Vagina (tissue), 2 donors: ENCODE measurements around the gene SOHLH1. TPM values are rescaled to one million over a fixed set of nuclear protein-coding genes. Genes with fewer than 3 reads are reported as not detected.

ENCODE experiments used
- DNase-seq, 2 donors: peaks; one replicate each; pipeline ENCODE4 v3.0.0-alpha.2; 2017; ENCODE audit errors: extremely low spot score in 2 of 2
- H3K27ac ChIP-seq: fragments of 200-600 bp; sonication (generic); one replicate; pipeline ENCODE4 v1.5.1; 2019
- H3K27me3 ChIP-seq: fragments of 200-600 bp; sonication (generic); one replicate; pipeline ENCODE4 v1.5.1; 2019
- H3K36me3 ChIP-seq, 2 donors: fragments of 200-600 bp; sonication (generic); one replicate each; pipeline ENCODE4 v1.5.1; 2017 to 2019
- H3K4me1 ChIP-seq: fragments of 200-600 bp; sonication (generic); one replicate; pipeline ENCODE4 v1.5.1; 2019
- H3K4me3 ChIP-seq, 2 donors: fragments of 200-600 bp; sonication (generic); 1 replicate in 1 of 2; 2 replicates in 1 of 2; pipeline ENCODE4 v1.5.1; 2016 to 2019
- H3K9me3 ChIP-seq: fragments of 200-600 bp; sonication (generic); one replicate; pipeline ENCODE4 v1.5.1; 2019
- POLR2A ChIP-seq, 2 donors: fragments of 450-650 bp; IDR thresholded peaks; one replicate each; pipeline ENCODE4 v1.6.1; 2017; ENCODE audit warnings: antibody characterized with exemption in 2 of 2, mild to moderate bottlenecking in 2 of 2, moderate library complexity in 2 of 2
- POLR2AphosphoS5 ChIP-seq, 2 donors: sonication (generic); formaldehyde crosslinking; IDR thresholded peaks; one replicate each; pipeline ENCODE4 v1.9.0; 2017; ENCODE audit warnings: antibody characterized with exemption in 2 of 2, mild to moderate bottlenecking in 2 of 2, low read depth in 1 of 2; ENCODE audit not compliant: insufficient read depth in 1 of 2
- intact Hi-C: fragments of 100-400 bp; cut with DNase I; formaldehyde crosslinking; loops from one replicate; pipeline ENCODE4 v1.15.1; 2023
- total RNA-seq: library from RNA; depleted of rRNA; stranded (reverse); fragments of >200 nt; gene quantifications from one replicate; pipeline ENCODE4 v1.2.3, GENCODE V29; 2016
- TF ChIP-seq, protein P1 (sequence below), 3 experiments: fragments of 450-650 bp in 2 of 3; fragments of 200-600 bp in 1 of 3; sonication (generic) in 1 of 3; IDR thresholded peaks; one replicate each; pipeline ENCODE4 v1.5.1; 2017 to 2019; ENCODE audit warnings: antibody characterized with exemption in 3 of 3, mild to moderate bottlenecking in 2 of 3, moderate library complexity in 2 of 3

The SOHLH1 gene
- total RNA-seq, 1 donor from 2014 or later = not detected

DNA sequence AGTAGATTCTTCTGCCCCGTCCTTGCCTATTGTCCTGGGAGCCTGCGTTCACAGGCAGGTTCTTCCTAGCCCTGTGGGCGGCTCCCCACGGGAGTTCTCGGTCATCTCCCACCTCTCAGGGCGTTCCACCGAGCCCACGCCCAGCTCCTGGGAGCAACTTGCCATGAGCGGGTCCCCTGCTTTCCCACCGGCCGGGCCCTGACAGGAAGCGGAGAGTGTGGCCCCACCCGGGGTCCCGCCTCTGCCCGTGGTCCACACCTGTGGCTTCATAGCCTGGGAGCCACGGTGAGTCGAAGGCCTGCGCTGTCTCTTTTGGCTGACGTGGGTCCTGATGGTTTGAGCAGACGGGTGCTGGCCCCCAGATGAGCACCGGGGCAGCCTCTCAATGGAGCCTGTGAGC is 45.9 kb upstream of the SOHLH1 start:
- no peaks in the 10 kb centered on the region for H3K27me3 ChIP-seq
- intact Hi-C loops = no loop called here
- DNase-seq = no peak
- TF ChIP-seq, protein P1, sequence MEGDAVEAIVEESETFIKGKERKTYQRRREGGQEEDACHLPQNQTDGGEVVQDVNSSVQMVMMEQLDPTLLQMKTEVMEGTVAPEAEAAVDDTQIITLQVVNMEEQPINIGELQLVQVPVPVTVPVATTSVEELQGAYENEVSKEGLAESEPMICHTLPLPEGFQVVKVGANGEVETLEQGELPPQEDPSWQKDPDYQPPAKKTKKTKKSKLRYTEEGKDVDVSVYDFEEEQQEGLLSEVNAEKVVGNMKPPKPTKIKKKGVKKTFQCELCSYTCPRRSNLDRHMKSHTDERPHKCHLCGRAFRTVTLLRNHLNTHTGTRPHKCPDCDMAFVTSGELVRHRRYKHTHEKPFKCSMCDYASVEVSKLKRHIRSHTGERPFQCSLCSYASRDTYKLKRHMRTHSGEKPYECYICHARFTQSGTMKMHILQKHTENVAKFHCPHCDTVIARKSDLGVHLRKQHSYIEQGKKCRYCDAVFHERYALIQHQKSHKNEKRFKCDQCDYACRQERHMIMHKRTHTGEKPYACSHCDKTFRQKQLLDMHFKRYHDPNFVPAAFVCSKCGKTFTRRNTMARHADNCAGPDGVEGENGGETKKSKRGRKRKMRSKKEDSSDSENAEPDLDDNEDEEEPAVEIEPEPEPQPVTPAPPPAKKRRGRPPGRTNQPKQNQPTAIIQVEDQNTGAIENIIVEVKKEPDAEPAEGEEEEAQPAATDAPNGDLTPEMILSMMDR (IDR thresholded peaks at IDR 0.05) = no peak
- TF ChIP-seq POLR2AphosphoS5 (IDR thresholded peaks at IDR 0.05; ENCODE audit: insufficient read depth in 1 of 2, low read depth in 1 of 2) (no peak), POLR2A (IDR thresholded peaks at IDR 0.05) (no peak)
- H3K36me3 ChIP-seq = no peaks in the 10 kb centered on the region
- no peaks in the 10 kb centered on the region for H3K4me1 ChIP-seq
- H3K4me3 ChIP-seq = no peak overlapping the region
- no peak overlapping the region for H3K27ac ChIP-seq
- no peaks in the 10 kb centered on the region for H3K9me3 ChIP-seq

DNA sequence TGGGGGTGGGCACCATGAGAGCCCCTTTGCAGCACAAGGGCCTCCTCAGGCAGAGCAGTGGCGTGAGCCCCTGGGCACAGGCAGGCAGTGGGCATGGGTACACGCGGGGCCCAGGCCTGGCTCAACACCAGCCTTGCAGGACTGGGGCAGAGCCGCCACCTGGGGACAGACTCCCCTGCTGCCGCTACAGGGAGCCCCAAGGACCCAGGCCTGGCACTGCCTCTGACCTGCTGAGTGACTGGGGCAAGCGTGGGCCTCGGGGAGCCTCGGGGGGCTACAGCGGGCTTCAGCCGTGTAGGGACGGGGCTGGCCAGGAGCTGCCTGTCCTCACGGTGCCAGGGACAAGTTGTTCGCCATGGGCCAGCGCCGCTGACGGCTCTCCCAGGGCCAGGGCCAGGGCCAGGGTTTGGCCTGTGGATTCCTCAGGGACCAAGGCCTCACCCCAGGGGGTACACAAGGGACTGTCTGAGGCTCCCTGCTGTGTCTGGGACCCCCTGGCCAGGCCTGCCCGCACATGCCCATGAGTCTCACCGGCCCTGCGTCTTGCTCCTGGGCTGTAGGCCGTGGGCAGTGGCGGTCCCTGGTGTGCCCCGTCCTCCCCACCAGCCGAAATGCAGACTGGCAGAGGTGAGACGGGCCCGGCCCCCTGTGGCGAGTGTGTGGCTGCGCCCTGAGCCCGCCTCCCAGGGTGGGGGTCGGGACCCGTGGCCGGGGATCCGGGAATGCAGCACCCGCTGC is 45.2 kb upstream of the SOHLH1 start:
- H3K27ac ChIP-seq = no peak overlapping the region
- H3K9me3 ChIP-seq = no peaks in the 10 kb centered on the region
- no peak overlapping the region for H3K4me3 ChIP-seq
- no peaks in the 10 kb centered on the region for H3K27me3 ChIP-seq
- TF ChIP-seq, protein P1 (IDR thresholded peaks at IDR 0.05) = no peak
- no peak for TF ChIP-seq POLR2A (IDR thresholded peaks at IDR 0.05)
- TF ChIP-seq POLR2AphosphoS5 (IDR thresholded peaks at IDR 0.05; ENCODE audit: insufficient read depth in 1 of 2, low read depth in 1 of 2) = no peak
- H3K4me1 ChIP-seq = no peaks in the 10 kb centered on the region
- intact Hi-C loops = no loop called here
- no peak for DNase-seq
- no peaks in the 10 kb centered on the region for H3K36me3 ChIP-seq

DNA sequence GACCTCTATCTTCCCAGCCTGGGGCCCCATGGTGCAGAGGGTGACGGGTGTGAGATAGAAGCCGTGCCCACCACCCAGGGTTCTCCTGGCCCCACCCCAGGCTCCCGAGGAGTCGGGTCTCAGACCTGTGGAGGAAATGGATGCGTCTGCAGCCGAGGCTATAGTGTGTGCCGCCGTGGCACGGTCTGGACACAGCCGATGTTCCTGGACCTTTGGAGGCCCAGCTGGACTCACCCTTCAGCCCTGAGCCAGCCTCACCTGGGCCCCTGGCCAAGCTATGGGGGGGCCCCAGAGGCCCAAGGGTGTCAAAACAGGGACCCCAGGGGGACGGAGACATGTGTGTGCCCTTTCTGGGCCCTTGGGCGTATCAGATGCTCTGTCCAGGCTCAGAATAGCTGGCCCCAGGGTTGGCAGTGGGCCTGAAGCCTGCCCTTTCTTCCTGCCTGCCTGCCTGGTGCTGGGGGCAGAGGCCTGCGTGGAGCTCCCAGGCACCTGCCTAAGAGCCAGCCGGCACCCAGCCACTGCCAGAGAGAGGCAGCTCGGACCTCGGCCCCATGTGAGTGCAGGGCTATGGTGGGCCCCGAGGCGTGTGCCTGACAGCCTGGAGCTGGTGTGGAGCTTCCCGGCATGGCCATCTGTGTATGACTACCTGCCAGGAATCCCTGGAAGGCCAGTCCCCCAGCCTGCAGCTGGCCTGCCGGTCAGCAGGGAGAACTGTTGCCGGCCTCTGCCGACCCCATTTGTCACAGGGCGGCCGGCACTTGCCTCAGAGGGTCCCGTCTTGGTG is 44.5 kb upstream of the SOHLH1 start:
- Histone ChIP-seq H3K36me3 (no peaks in the 10 kb centered on the region), H3K27me3 (no peaks in the 10 kb centered on the region), H3K4me3 (no peak overlapping the region), H3K4me1 (no peaks in the 10 kb centered on the region), H3K27ac (no peak overlapping the region), H3K9me3 (no peaks in the 10 kb centered on the region)
- no peak for DNase-seq
- TF ChIP-seq POLR2A (IDR thresholded peaks at IDR 0.05) = no peak
- TF ChIP-seq POLR2AphosphoS5 (IDR thresholded peaks at IDR 0.05; ENCODE audit: insufficient read depth in 1 of 2, low read depth in 1 of 2) = no peak
- TF ChIP-seq, protein P1 (IDR thresholded peaks at IDR 0.05) = no peak
- intact Hi-C loops = no loop called here

DNA sequence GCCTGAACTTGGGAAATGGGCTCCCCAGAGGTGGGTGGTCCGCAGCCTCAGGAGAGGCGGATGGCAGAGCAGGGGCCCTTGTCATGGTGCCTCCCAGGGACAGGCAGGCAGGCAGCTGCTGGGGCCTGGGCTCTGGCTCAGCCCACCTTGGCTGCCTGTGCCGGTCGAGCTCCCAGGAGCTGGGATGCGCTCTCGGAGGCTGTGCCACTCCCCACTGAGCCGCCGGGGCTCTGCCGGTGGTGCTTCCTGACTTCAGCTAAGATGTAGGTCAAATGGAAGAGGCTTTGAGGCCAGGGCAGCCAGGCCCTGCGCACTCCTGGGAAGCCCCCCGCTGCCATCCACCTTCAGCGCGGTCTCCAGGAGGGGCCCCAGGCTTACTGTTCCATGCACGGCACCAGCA is 43.7 kb upstream of the SOHLH1 start:
- DNase-seq = no peak
- H3K4me1 ChIP-seq = no peaks in the 10 kb centered on the region
- H3K27ac ChIP-seq = no peak overlapping the region
- H3K9me3 ChIP-seq = no peaks in the 10 kb centered on the region
- intact Hi-C loops = no loop called here
- TF ChIP-seq POLR2A (IDR thresholded peaks at IDR 0.05) = no peak
- no peak for TF ChIP-seq POLR2AphosphoS5 (IDR thresholded peaks at IDR 0.05; ENCODE audit: insufficient read depth in 1 of 2, low read depth in 1 of 2)
- no peak overlapping the region for H3K4me3 ChIP-seq
- no peaks in the 10 kb centered on the region for H3K27me3 ChIP-seq
- H3K36me3 ChIP-seq = no peaks in the 10 kb centered on the region

DNA sequence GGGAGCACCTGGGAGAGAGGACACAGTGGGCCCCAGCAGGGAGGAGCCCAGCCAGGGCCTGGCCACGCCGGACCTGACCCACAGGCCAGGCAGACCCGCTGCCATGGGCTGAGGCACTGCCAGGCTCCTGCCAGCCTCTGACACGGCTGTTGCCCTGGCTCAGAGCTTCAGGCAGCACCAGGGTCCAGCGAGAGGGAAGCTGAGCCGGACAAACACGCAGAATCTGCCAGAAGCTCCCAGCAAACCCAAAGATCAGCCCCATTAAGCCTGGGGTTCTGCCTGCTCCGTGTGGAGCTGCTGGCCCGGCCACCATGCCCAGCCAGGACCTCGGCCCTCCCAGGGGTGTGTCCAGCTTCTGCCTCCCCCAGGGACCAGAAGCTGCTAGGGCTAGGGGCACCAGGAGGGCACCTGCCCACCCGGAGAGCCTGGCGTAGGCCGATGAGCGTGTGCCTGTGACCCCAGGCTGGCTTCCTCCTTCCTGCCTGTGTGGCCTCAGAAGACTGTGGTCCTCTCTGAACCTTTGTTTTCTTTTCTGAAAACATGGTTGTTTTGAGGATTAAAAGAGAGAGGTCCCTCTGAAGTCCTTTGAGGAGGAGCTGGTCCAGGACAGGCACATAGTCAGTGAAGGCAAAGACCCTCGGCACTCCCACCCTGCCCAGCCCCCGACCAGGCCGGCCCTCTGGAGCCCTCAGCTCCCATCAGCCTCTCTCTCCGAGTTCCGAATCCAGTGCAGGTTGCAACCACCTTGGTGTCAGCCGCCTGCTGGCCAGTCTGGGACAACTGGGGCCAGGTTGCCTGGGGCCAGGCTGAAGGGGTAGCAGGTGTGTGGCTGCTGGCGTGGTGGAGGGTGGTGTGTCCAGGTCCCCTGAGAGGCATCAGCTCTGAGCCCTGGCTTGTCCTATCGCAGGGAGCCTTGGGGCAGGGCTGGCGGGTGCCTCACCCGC is 42.3 kb upstream of the SOHLH1 start:
- H3K4me3 ChIP-seq = no peak overlapping the region
- H3K4me1 ChIP-seq = no peaks in the 10 kb centered on the region
- H3K27ac ChIP-seq = no peak overlapping the region
- no peaks in the 10 kb centered on the region for H3K36me3 ChIP-seq
- H3K9me3 ChIP-seq = no peaks in the 10 kb centered on the region
- no peaks in the 10 kb centered on the region for H3K27me3 ChIP-seq
- TF ChIP-seq POLR2A (IDR thresholded peaks at IDR 0.05) (no peak), POLR2AphosphoS5 (IDR thresholded peaks at IDR 0.05; ENCODE audit: insufficient read depth in 1 of 2, low read depth in 1 of 2) (no peak)
- TF ChIP-seq, protein P1 (IDR thresholded peaks at IDR 0.05) = no peak
- no peak for DNase-seq
- intact Hi-C loops = no loop called here
